ENCODE results near the gene ERMARD. TPM values are rescaled to one million over a fixed set of nuclear protein-coding genes. Genes with fewer than 3 reads are reported as not detected.

The ERMARD gene
- total RNA-seq, 1 donor from 2014 or later, result 32.4 TPM

DNA sequence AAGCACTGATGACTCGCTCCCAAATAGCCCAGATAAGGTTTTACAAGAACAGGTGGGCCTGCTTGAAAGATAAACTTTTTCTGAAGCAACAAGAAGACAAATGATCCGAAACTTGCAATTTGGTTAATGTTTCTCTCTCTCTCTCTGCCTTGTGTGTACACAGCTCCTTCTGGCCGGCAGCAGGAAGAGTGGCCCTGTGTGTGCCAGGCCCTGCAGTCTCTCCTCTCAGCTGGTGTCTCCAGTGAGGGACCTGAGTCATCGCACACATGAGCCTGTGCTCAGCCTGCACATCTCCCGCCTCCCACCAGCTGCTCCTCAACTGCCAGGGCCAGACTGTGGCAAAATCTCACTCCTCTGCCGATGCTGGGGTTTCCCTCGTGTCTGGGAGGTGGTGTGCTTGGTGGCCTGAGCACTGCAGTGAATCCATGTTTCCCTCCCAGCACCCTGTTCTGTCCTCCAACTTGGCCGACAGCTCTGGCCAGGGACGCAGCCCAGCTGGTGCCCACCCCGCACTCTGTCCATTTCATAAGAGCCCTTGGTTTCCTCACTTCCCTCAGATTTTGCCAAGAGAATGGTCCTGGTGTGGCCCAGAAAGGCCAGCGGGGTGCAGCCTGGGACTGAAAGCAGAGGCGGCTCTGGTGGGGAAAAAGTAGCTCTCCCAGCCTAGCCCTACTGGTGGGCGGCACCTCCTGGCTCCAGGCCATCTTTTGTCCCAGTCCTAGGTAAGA, 49.4 kb downstream of the ERMARD start:
- intact Hi-C loops (cut with micrococcal nuclease), result no loop called here

GRCh38 chr6:169801396-169802160, 50.2 kb downstream of the ERMARD start:
- intact Hi-C loops (cut with micrococcal nuclease), result no loop called here

DNA sequence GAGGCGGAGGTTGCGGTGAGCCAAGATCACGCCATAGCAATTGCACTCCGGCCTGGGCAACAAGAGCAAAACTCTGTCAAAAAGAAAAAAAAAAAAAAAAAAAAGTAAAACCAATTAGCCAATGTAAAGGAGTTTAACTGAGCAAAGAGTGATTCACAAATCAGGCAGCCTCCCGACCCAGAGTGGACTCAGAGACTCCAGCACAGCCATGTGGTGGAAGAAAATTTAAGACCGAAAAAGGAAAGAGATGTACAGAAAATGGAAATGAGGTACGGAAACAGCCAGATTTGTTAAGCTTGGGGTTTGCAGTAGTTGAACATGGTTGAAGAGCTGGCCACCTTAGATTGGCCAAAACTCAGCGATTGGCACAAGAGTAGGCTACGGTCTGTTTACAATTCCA, 51.4 kb downstream of the ERMARD start:
- intact Hi-C loops (cut with micrococcal nuclease), result no loop called here

GRCh38 chr6:169803271-169803811, 51.9 kb downstream of the ERMARD start:
- intact Hi-C loops (cut with micrococcal nuclease), result no loop called here

GRCh38 chr6:169803816-169804340, 52.5 kb downstream of the ERMARD start:
- intact Hi-C loops (cut with micrococcal nuclease), result no loop called here

DNA sequence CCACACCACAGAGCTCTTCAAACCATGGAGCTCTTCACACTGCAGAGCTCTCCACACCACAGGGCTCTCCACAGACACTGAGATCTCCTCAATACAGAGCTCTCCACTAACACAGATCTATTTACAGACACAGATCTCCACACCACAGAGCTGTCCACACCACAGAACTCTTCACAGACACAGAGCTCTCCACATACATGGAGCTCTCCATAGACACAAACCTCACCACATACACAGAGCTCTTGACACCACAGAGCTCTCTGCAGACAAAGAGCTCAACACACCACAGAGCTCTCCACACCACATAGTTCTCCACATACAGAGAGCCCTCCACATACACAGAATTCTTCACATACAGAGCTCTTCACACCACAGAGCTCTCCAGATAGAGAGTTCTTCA, 53.0 kb downstream of the ERMARD start:
- intact Hi-C loops (cut with micrococcal nuclease), result no loop called here

- intact Hi-C loops (cut with micrococcal nuclease), result no loop called here
Measured at GRCh38 chr6:169805242-169805838, 53.9 kb downstream of the ERMARD start.

DNA sequence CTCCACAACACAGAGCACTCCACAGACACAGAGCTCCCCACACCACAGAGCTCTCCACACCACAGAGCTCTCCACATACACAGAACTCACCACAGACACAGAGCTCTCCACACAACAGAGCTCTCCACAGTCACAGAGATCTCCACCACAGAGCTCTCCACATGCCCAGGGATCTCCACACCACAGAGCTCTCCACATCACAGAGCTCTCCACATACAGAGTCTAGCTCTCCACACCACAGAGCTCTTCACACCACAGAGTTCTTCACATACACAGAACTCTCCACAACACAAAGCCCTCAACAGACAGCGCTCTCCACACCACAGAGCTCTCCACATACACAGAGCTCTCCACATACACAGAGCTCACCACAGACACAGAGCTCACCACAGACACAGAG, 55.3 kb downstream of the ERMARD start:
- intact Hi-C loops (cut with micrococcal nuclease), result no loop called here

- intact Hi-C loops (cut with micrococcal nuclease), result no loop called here
Measured at GRCh38 chr6:169807229-169807628, 55.8 kb downstream of the ERMARD start.

GRCh38 chr6:169807699-169808607, 56.5 kb downstream of the ERMARD start:
- intact Hi-C loops (cut with micrococcal nuclease), result no loop called here

GRCh38 chr6:169808608-169808967, 57.2 kb downstream of the ERMARD start:
- intact Hi-C loops (cut with micrococcal nuclease), result no loop called here

- intact Hi-C loops (cut with micrococcal nuclease), result no loop called here
Measured at GRCh38 chr6:169809386-169809785, 58.0 kb downstream of the ERMARD start.

GRCh38 chr6:169810066-169810989, 58.9 kb downstream of the ERMARD start:
- intact Hi-C loops (cut with micrococcal nuclease), result no loop called here

DNA sequence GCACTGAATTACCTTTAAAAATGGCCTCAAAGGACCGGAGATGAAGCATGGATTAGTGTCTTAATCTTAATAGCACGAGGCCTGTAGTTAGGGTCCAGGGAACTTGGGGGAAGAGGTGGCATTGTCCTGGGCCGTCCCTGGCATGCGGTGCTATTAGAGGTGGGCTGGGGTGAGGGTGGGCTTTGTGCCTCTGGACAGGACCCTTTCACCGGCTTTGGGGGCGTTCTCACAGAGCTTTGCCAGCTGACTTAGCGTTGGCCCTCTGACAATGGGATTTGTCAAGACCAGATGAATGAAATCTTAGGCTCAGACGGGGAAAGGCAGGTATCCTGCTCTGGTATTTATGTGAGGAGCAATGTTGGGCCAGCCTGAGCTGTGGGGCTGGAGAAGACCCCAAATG, 59.6 kb downstream of the ERMARD start:
- intact Hi-C loops (cut with micrococcal nuclease), result no loop called here

DNA sequence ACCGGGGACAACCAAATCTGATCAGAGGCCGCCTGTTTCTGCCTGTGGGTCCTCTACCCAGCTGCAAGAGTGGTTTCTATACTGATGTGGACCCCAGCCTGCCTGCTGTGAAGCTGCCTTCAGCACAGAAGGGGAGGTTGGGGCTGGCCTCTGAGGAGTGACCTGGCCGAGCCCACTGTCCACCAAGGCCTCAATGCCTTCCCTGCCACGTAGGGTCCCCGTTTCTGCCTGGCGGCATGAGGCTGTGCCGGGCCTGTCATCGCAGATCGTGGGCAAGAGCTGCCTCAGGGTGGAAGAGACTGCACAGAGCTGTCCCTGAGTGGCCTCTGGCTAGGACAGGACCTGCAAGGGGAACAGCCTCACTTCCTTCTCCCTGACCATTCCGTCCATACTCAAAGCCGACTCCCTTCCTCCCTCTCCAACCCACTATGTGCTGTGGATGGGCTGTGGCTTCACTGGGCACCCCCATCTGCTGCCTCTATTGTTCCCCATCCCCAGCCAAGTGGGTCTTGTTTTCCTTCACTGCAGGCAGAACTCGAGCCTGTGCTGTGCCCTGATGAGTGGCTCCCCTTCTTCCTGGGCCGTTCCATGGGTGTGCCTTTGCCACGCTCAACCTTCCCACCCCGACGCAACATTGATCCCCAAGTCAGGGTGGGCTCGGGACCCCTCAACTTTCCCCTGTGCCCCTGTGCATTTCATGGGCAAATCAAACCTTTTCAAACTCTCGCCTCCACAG, 60.3 kb downstream of the ERMARD start:
- intact Hi-C loops (cut with micrococcal nuclease), result no loop called here

DNA sequence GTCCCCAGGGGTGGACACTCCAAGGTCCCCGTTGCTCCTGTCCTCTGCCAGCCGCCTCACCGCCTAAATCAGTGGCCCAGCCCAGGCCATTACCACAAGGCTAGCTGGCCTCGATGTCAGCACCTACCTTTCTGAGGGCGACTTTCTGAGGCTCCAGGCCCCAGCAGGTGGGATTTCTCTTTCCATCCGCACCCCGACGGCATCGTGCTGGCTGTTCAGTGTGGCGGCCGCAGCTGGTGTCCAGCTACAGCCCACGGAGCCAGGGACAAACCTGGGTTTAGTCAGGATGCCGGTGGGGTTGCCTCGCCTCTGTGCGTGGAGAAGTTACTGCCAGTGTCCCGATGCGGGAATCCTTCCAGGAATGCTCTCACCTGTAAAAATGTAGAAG, 60.8 kb downstream of the ERMARD start:
- intact Hi-C loops (cut with micrococcal nuclease), result no loop called here

GRCh38 chr6:169813969-169814368, 62.5 kb downstream of the ERMARD start:
- intact Hi-C loops (cut with micrococcal nuclease), result no loop called here

GRCh38 chr6:169816054-169816453, 64.6 kb downstream of the ERMARD start:
- intact Hi-C loops (cut with micrococcal nuclease), result no loop called here

GRCh38 chr6:169816975-169817374, 65.6 kb downstream of the ERMARD start:
- intact Hi-C loops (cut with micrococcal nuclease), result no loop called here
